Activated CD4-positive, alpha-beta T cell treated with anti-CD3 and anti-CD28 coated beads, Interleukin-2, amount 50 U/mL, for 4 hours (primary cell): ENCODE results near the gene ORAI3.
"Not testable (repeated sequence)": the region's sequence is repeated elsewhere in the genome, so short reads cannot be mapped to it uniquely, and the experiment has no call there.

Experiments
- DNase-seq, 2 experiments: peaks; one replicate each; pipeline ENCODE4 v3.0.0-alpha.2; 2020

The ORAI3 gene

GRCh38 chr16:30924076-30924912 is 24.6 kb upstream of the ORAI3 start:
- DNase-seq = peak in 1 of 2 experiments; percentile 16

- no peak for DNase-seq
These were observed 23.8 kb upstream of the ORAI3 start for GRCh38 chr16:30924913-30925631.

GRCh38 chr16:30925632-30925987 is 23.3 kb upstream of the ORAI3 start:
- DNase-seq = no peak

- DNase-seq = no peak
These were observed 22.7 kb upstream of the ORAI3 start for GRCh38 chr16:30925995-30926811.

- DNase-seq = no peak
These were observed 21.7 kb upstream of the ORAI3 start for GRCh38 chr16:30926937-30927788.

- DNase-seq = peak in 1 of 2 experiments; percentile 30
These were observed 21.0 kb upstream of the ORAI3 start for GRCh38 chr16:30927789-30928378.

GRCh38 chr16:30928390-30928789 is 20.5 kb upstream of the ORAI3 start:
- no peak for DNase-seq

- no peak for DNase-seq
These were observed 19.7 kb upstream of the ORAI3 start for GRCh38 chr16:30929167-30929566.

- DNase-seq = no peak
These were observed 18.7 kb upstream of the ORAI3 start for GRCh38 chr16:30930160-30930571.

- no peak for DNase-seq
These were observed 17.7 kb upstream of the ORAI3 start for GRCh38 chr16:30931068-30931650.

GRCh38 chr16:30934827-30935557 is 13.9 kb upstream of the ORAI3 start:
- DNase-seq = no peak

- no peak for DNase-seq
These were observed 11.2 kb upstream of the ORAI3 start for GRCh38 chr16:30937692-30938091.

GRCh38 chr16:30939571-30939970 is 9.3 kb upstream of the ORAI3 start:
- not testable (repeated sequence) for DNase-seq

- DNase-seq = peak; percentile 48 to 49
These were observed 7.1 kb upstream of the ORAI3 start for GRCh38 chr16:30941600-30942425.

- no peak for DNase-seq
These were observed 6.5 kb upstream of the ORAI3 start for GRCh38 chr16:30942426-30942806.

GRCh38 chr16:30944352-30944751 is 4.5 kb upstream of the ORAI3 start:
- DNase-seq = no peak

- no peak for DNase-seq
These were observed 2.0 kb upstream of the ORAI3 start for GRCh38 chr16:30946671-30947540.

- no peak for DNase-seq
These were observed 1.4 kb upstream of the ORAI3 start for GRCh38 chr16:30947541-30947858.
